Kidney (tissue), 14 donors: Measurements from ENCODE around the gene PLEKHG1. TPM values are rescaled to one million over a fixed set of nuclear protein-coding genes. Genes with fewer than 3 reads are reported as not detected.

Source experiments
- DNase-seq, 5 donors: peaks; one replicate each; pipeline ENCODE4 v3.0.0-alpha.2; 2013 to 2020
- FAIRE-seq: peaks from 2 replicates; lab custom pipeline; 2012; peaks lifted over from hg19 to GRCh38; lab: Jason Lieb, UNC
- H3K27ac ChIP-seq, 2 donors: one replicate each; pipeline ENCODE4 v1.7.0; 2013; ENCODE audit warnings: low read depth in 2 of 2, low read length in 2 of 2, inconsistent platforms in 1 of 2
- H3K27me3 ChIP-seq: one replicate; pipeline ENCODE4 v1.7.1; 2013; ENCODE audit warnings: low read length, inconsistent platforms; ENCODE audit not compliant: control insufficient read depth, insufficient read depth
- H3K36me3 ChIP-seq, 3 donors: one replicate each; pipeline versions ENCODE4 v1.7.0 to v1.7.1; 2013; ENCODE audit warnings: low read length in 3 of 3, control low read depth in 1 of 3, inconsistent platforms in 1 of 3; ENCODE audit not compliant: insufficient read depth in 3 of 3, control insufficient read depth in 2 of 3
- H3K4me1 ChIP-seq, 3 donors: one replicate each; pipeline versions ENCODE4 v1.7.0 to v1.7.1; 2013; ENCODE audit warnings: low read length in 3 of 3, inconsistent platforms in 1 of 3, low read depth in 1 of 3; ENCODE audit not compliant: control insufficient read depth in 2 of 3, insufficient read depth in 2 of 3
- H3K4me3 ChIP-seq, 3 donors: one replicate each; pipeline versions ENCODE4 v1.7.0 to v1.8.1; 2013; ENCODE audit warnings: low read length in 3 of 3, control low read depth in 1 of 3, inconsistent platforms in 1 of 3
- H3K9ac ChIP-seq, 3 donors: one replicate each; pipeline versions ENCODE4 v1.7.0 to v1.7.1; 2013; ENCODE audit warnings: low read length in 3 of 3, control low read depth in 1 of 3, inconsistent platforms in 1 of 3
- H3K9me3 ChIP-seq, 3 donors: one replicate each; pipeline versions ENCODE4 v1.7.0 to v1.7.1; 2013; ENCODE audit warnings: low read length in 3 of 3, control low read depth in 1 of 3, inconsistent platforms in 1 of 3; ENCODE audit not compliant: control insufficient read depth in 2 of 3, insufficient read depth in 1 of 3
- CTCF ChIP-seq: IDR thresholded peaks from 3 replicates; pipeline ENCODE4 v1.5.1; 2012; ENCODE audit warnings: mild to moderate bottlenecking, moderate library complexity, borderline replicate concordance; ENCODE audit not compliant: insufficient read depth; ENCODE audit errors: extremely low read depth
- intact Hi-C: fragments of 100-400 bp; cut with DNase I; formaldehyde crosslinking; loops from one replicate; pipeline ENCODE4 v1.11.1; 2022
- polyA plus RNA-seq: library from polyadenylated mRNA; stranded (reverse); fragments of 350-450 nt; fragmentation: Illumina TruSeq; extraction: RNeasy Lipid Tissue Mini Kit (QIAGEN cat#74804); gene quantifications from one replicate; pipeline ENCODE4 v1.2.3, GENCODE V29; 2014; ENCODE audit warnings: low read depth, low replicate concordance; ENCODE audit not compliant: insufficient read depth
- total RNA-seq: library from RNA; stranded (reverse); fragmentation: NEBNext Ultra II Directional; extraction: Animal tissue kit (Norgen Biotek cat#: 25700); gene quantifications from one replicate; pipeline ENCODE4 v1.2.1, GENCODE V29; 2021
- donor health status: control.
- donor health status: control.
- donor health status: control.
- donor health status: control.
- donor health status: control.
- donor health status: DM: yes; HTN: yes; CAD: no.
- donor health status: Normal renal cell carcinoma (clear cell type).

Gene PLEKHG1
- total and polyA plus RNA-seq, 2 donors from 2014 or later, result 2.8 to 58.7 TPM

- DNase-seq (no peak), FAIRE-seq (no peak)
- Histone ChIP-seq H3K36me3 (no peaks in the 10 kb centered on the region), H3K9me3 (no peaks in the 10 kb centered on the region), H3K27ac (no peak overlapping the region), H3K4me3 (peak overlapping the region in 2 of 3 donors; percentile 73 to 74), H3K4me1 (peaks cover 2 to 14% (median 5%) of the 10 kb centered on the region in 3 donors), H3K27me3 (no peaks in the 10 kb centered on the region), H3K9ac (peak overlapping the region in 1 of 3 donors; percentile 64)
- no peak for TF ChIP-seq CTCF
- intact Hi-C loops, result no loop called here
Measured at GRCh38 chr6:150601439-150601838, 1.8 kb downstream of the PLEKHG1 start.

DNA sequence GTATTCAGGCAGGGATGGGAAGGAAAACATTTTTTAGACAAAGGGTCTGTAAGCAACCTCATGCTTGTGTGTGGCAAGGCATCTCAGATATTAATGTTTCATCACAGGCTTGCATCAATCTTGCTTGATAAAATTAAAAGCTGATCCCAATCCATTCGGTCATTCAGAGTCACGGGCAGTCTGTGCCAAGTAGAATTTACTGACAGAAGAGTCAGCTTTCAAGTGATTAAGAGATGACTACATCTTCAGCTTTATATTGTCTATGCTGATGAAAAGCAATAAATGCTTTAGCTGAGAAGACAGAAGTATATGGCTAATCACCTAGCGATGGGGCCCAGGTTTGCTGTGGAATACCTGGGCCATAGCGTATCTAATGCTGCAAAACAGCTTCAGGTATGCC is 3.5 kb downstream of the PLEKHG1 start:
- H3K36me3 ChIP-seq, result no peaks in the 10 kb centered on the region
- intact Hi-C loops, result no loop called here

DNA sequence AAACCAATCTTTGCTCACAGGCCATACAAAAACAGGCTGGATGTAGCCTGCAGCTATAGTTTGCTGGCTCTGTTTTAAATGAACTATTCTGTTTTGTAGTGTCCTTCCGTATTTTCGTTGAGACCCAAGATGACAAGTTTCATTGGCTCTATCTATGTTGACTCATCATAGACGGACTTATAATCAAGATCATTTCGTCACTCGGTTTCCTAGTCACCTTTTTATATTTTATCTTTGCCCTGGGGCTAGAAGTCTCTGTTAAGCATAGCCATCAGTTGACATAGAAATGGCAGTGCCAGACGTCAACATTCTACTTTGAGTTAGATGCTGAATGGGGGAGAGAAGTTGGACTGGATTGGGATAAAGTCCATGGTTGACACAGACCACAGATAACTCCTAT is 4.8 kb downstream of the PLEKHG1 start:
- H3K36me3 ChIP-seq, result no peaks in the 10 kb centered on the region
- H3K9ac ChIP-seq, result no peak overlapping the region
- H3K27me3 ChIP-seq, result no peaks in the 10 kb centered on the region
- H3K4me3 ChIP-seq, result no peak overlapping the region
- no peaks in the 10 kb centered on the region for H3K9me3 ChIP-seq
- intact Hi-C loops, result no loop called here
- no peak for DNase-seq
- H3K27ac ChIP-seq, result no peak overlapping the region
- no peak for TF ChIP-seq CTCF
- FAIRE-seq, result no peak
- peaks cover 7 to 14% (median 10%) of the 10 kb centered on the region in 3 donors for H3K4me1 ChIP-seq

More for the DNA sequence above, 3.5 kb downstream of the PLEKHG1 start:
- Histone ChIP-seq H3K27ac (no peak overlapping the region), H3K9ac (no peak overlapping the region), H3K4me1 (peaks cover 7 to 14% (median 10%) of the 10 kb centered on the region in 3 donors), H3K9me3 (no peaks in the 10 kb centered on the region), H3K27me3 (no peaks in the 10 kb centered on the region), H3K4me3 (peak overlapping the region in 1 of 3 donors; percentile 7)
- no peak for FAIRE-seq
- TF ChIP-seq CTCF, result no peak
- peak in 1 of 5 donors; percentile 30 for DNase-seq

DNA sequence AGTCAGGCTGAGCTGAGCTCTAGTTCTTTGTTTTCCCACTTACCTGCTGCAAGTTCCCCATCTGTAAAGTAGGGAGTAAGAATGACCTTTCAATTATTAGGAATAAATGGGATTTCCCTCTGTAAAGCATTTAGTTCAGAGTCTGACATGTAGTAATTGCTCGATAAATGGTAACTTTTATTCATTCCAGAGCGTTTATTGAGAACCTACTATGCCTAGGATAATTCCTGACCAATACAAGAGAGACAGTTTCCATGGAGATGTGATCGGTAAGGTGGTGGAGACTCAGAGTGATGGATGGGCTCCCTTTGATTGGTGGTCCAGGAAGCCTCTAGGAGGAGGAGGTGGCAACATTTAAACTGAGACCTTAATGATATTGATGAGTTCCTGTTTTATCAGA is 5.6 kb downstream of the PLEKHG1 start:
- intact Hi-C loops, result no loop called here
- no peaks in the 10 kb centered on the region for H3K9me3 ChIP-seq
- DNase-seq (no peak), FAIRE-seq (no peak)
- no peaks in the 10 kb centered on the region for H3K27me3 ChIP-seq
- no peak overlapping the region for H3K4me3 ChIP-seq
- H3K4me1 ChIP-seq, result peaks cover 7 to 14% (median 10%) of the 10 kb centered on the region in 3 donors
- no peak overlapping the region for H3K27ac ChIP-seq
- no peaks in the 10 kb centered on the region for H3K36me3 ChIP-seq
- no peak overlapping the region for H3K9ac ChIP-seq
- no peak for TF ChIP-seq CTCF
